Measurements from ENCODE around the gene UVSSA. TPM values are rescaled to one million over a fixed set of nuclear protein-coding genes. Genes with fewer than 3 reads are reported as not detected.

The UVSSA gene
- polyA plus RNA-seq, 1 donor from 2014 or later = 13.3 TPM

- no peak overlapping the region for H3K27ac ChIP-seq (ENCODE audit: low read length)
- no peaks in the 10 kb centered on the region for H3F3A ChIP-seq (ENCODE audit: insufficient read depth, low read length, poor library complexity, severe bottlenecking)
- no peaks in the 10 kb centered on the region for H3K9me3 ChIP-seq (ENCODE audit: low read length)
- H3K9me2 ChIP-seq (ENCODE audit: insufficient read depth, low read length) = no peaks in the 10 kb centered on the region
- H3K36me3 ChIP-seq (ENCODE audit: insufficient read depth, low read length) = no peaks in the 10 kb centered on the region
- H3K4me2 ChIP-seq (ENCODE audit: low read length) = no peak overlapping the region
- H3K4me3 ChIP-seq (ENCODE audit: low read length) = no peak overlapping the region
- H2AFZ ChIP-seq (ENCODE audit: low read depth, low read length) = no peak overlapping the region
- no peaks in the 10 kb centered on the region for H4K20me1 ChIP-seq (ENCODE audit: insufficient read depth)
- no peaks in the 10 kb centered on the region for H3K27me3 ChIP-seq (ENCODE audit: insufficient read depth, low read depth, low read length)
- no peak overlapping the region for H3K9ac ChIP-seq (ENCODE audit: low read length)
- H3K79me2 ChIP-seq (replicated peaks; ENCODE audit: insufficient read depth, low read length) = peaks cover 33% of the 10 kb centered on the region
- TF ChIP-seq POLR2AphosphoS5 (IDR thresholded peaks at IDR 0.05) (no peak), RAD21 (conservative IDR thresholded peaks at IDR 0.05) (no peak), EZH2 (IDR thresholded peaks at IDR 0.05; ENCODE audit: borderline replicate concordance, insufficient read depth, low read length, poor library complexity, severe bottlenecking) (no peak), EP300 (conservative IDR thresholded peaks at IDR 0.05; ENCODE audit: poor library complexity, severe bottlenecking) (no peak), REST (IDR thresholded peaks at IDR 0.05; ENCODE audit: borderline replicate concordance) (no peak), TAF1 (IDR thresholded peaks at IDR 0.05; ENCODE audit: low read depth) (no peak), SMC3 (conservative IDR thresholded peaks at IDR 0.05; ENCODE audit: poor library complexity) (no peak)
Measured at GRCh38 chr4:1298461-1298860, 48.5 kb upstream of the UVSSA start.

- TF ChIP-seq EZH2 (IDR thresholded peaks at IDR 0.05; ENCODE audit: borderline replicate concordance, insufficient read depth, low read length, poor library complexity, severe bottlenecking) (no peak), REST (IDR thresholded peaks at IDR 0.05; ENCODE audit: borderline replicate concordance) (no peak), MXI1 (conservative IDR thresholded peaks at IDR 0.05; ENCODE audit: poor library complexity, severe bottlenecking) (no peak), POLR2AphosphoS5 (IDR thresholded peaks at IDR 0.05) (no peak), TAF1 (IDR thresholded peaks at IDR 0.05; ENCODE audit: low read depth) (no peak), RAD21 (conservative IDR thresholded peaks at IDR 0.05) (no peak), SMC3 (conservative IDR thresholded peaks at IDR 0.05; ENCODE audit: poor library complexity) (no peak), EP300 (conservative IDR thresholded peaks at IDR 0.05; ENCODE audit: poor library complexity, severe bottlenecking) (no peak), CTCF (IDR thresholded peaks at IDR 0.05; ENCODE audit: poor library complexity, severe bottlenecking) (no peak)
- no peak overlapping the region for H3K9ac ChIP-seq (ENCODE audit: low read length)
- H3K9me3 ChIP-seq (ENCODE audit: low read length) = no peaks in the 10 kb centered on the region
- no peak overlapping the region for H3K4me2 ChIP-seq (ENCODE audit: low read length)
- no peak overlapping the region for H3K4me3 ChIP-seq (ENCODE audit: low read length)
- no peak overlapping the region for H2AFZ ChIP-seq (ENCODE audit: low read depth, low read length)
- H3K36me3 ChIP-seq (ENCODE audit: insufficient read depth, low read length) = no peaks in the 10 kb centered on the region
- H3F3A ChIP-seq (ENCODE audit: insufficient read depth, low read length, poor library complexity, severe bottlenecking) = no peaks in the 10 kb centered on the region
- H3K9me2 ChIP-seq (ENCODE audit: insufficient read depth, low read length) = no peaks in the 10 kb centered on the region
- no peak overlapping the region for H3K27ac ChIP-seq (ENCODE audit: low read length)
- peaks cover 24% of the 10 kb centered on the region for H3K79me2 ChIP-seq (replicated peaks; ENCODE audit: insufficient read depth, low read length)
- no peaks in the 10 kb centered on the region for H3K27me3 ChIP-seq (ENCODE audit: insufficient read depth, low read depth, low read length)
- H4K20me1 ChIP-seq (ENCODE audit: insufficient read depth) = no peaks in the 10 kb centered on the region
Measured at GRCh38 chr4:1299301-1299860, 47.6 kb upstream of the UVSSA start.

All from neural cell (in vitro differentiated cells).